CD4-positive, alpha-beta T cell (primary cell): ENCODE data around the gene ADCY2. TPM values are rescaled to one million over a fixed set of nuclear protein-coding genes. Genes with fewer than 3 reads are reported as not detected.

Experiments
- ATAC-seq: fragments of 200-7000 bp; cut with Tn5 transposase; one replicate; pipeline ENCODE4 v1.10.0; 2022; ENCODE audit warnings: mild to moderate bottlenecking; ENCODE audit not compliant: poor library complexity
- CTCF ChIA-PET: fragments of 350-600 bp; sonication (Branson Sonifier 250); formaldehyde crosslinking; loops from one replicate; lab custom pipeline; 2021; ENCODE audit warnings: antibody characterized with exemption, inconsistent platforms; lab: Charles Lee
- POLR2A ChIA-PET: fragments of 350-600 bp; sonication (Branson Sonifier 250); formaldehyde crosslinking; loops from one replicate; lab custom pipeline; 2021; ENCODE audit warnings: antibody characterized with exemption, inconsistent platforms; lab: Charles Lee
- DNase-seq, 14 experiments: peaks; one replicate each; pipeline ENCODE4 v3.0.0-alpha.2; 2013 to 2020; ENCODE audit warnings: mixed read lengths in 2 of 14
- H3K27ac ChIP-seq, 2 donors: one replicate each; pipeline versions ENCODE4 v1.5.1 to v1.7.0; 2013; ENCODE audit warnings: low read length in 2 of 2, low read depth in 1 of 2, mild to moderate bottlenecking in 1 of 2
- H3K27me3 ChIP-seq, 2 experiments: 1 replicate in 1 of 2; 2 replicates in 1 of 2; pipeline versions ENCODE4 v1.6.1 to v1.7.0; 2013; ENCODE audit warnings: low read length in 2 of 2, control low read depth in 1 of 2, mild to moderate bottlenecking in 1 of 2, moderate library complexity in 1 of 2; ENCODE audit not compliant: insufficient read depth in 2 of 2, control insufficient read depth in 1 of 2
- H3K36me3 ChIP-seq: one replicate; pipeline ENCODE4 v1.6.1; 2013; ENCODE audit warnings: low read length, control low read depth; ENCODE audit not compliant: insufficient read depth
- H3K4me1 ChIP-seq: one replicate; pipeline ENCODE4 v1.6.1; 2013; ENCODE audit warnings: low read length, control low read depth; ENCODE audit not compliant: insufficient read depth
- H3K4me3 ChIP-seq: one replicate; pipeline ENCODE4 v1.5.1; 2013; ENCODE audit warnings: mild to moderate bottlenecking, low read length, moderate library complexity
- H3K9me3 ChIP-seq, 2 experiments: 1 replicate in 1 of 2; 2 replicates in 1 of 2; pipeline versions ENCODE4 v1.6.1 to v1.7.0; 2013; ENCODE audit warnings: low read length in 2 of 2, mild to moderate bottlenecking in 2 of 2, control low read depth in 1 of 2, moderate library complexity in 1 of 2; ENCODE audit not compliant: control insufficient read depth in 1 of 2, insufficient read depth in 1 of 2
- H3K27ac Mint-ChIP-seq: one replicate; pipeline ENCODE4 v1.8.0; 2020; ENCODE audit warnings: mixed read lengths
- H3K27me3 Mint-ChIP-seq: one replicate; pipeline ENCODE4 v1.8.0; 2021; ENCODE audit warnings: mixed read lengths
- H3K36me3 Mint-ChIP-seq: one replicate; pipeline ENCODE4 v1.8.0; 2021; ENCODE audit warnings: low read depth, mixed read lengths
- H3K4me1 Mint-ChIP-seq: one replicate; pipeline ENCODE4 v1.8.0; 2021; ENCODE audit warnings: low read depth, mixed read lengths
- H3K4me3 Mint-ChIP-seq: one replicate; pipeline ENCODE4 v1.8.0; 2020; ENCODE audit warnings: mild to moderate bottlenecking, mixed read lengths
- H3K9me3 Mint-ChIP-seq: one replicate; pipeline ENCODE4 v1.8.0; 2020; ENCODE audit warnings: mixed read lengths
- intact Hi-C, 2 experiments: fragments of 100-400 bp; cut with DNase I in 1 of 2; cut with micrococcal nuclease in 1 of 2; formaldehyde crosslinking; loops; one replicate each; pipeline versions ENCODE4 v1.15.1 to v1.9.0; 2023 to 2025; cut with DNase I, micrococcal nuclease
- total RNA-seq, 174 experiments: library from RNA in 2 of 174; stranded (reverse) in 2 of 174; gene quantifications; one replicate each; pipeline ENCODE4 v1.2.3 and lab custom pipeline; 2021 to 2026
- TF ChIP-seq, protein P1 (sequence below): fragments of 200-600 bp; IDR thresholded peaks from one replicate; pipeline ENCODE4 v1.8.0; 2022; ENCODE audit warnings: antibody characterized with exemption, mild to moderate bottlenecking

ADCY2 gene
- total RNA-seq, 2 experiments from 2014 or later, result not detected

DNA sequence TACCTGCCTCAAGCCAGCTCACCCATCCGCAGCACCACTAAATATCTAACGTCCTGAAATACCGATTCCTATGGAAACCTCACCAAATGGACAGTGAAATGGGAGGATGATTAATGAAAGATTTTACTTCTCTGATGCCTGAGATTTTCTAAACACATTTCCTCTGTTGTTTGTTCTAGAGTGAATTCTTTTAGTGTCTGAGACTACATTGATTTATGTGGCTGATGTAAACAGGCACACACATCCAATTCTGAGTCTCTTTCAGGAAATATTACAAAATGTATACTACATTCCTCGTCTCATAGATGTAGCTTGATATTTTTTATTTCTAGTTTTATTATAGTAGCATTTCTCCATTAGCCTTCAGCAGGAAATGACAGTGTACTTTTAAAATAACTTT lies 20.5 kb upstream of the ADCY2 start:
- H3K9me3 ChIP-seq, result peaks cover 0 to 10% of the 10 kb centered on the region in 2 experiments
- POLR2A ChIA-PET, result no interaction called here
- Mint-ChIP-seq H3K36me3 (no peaks in the 10 kb centered on the region), H3K9me3 (peaks cover 3% of the 10 kb centered on the region), H3K27me3 (no peaks in the 10 kb centered on the region), H3K4me1 (no peaks in the 10 kb centered on the region), H3K4me3 (no peak overlapping the region), H3K27ac (no peak overlapping the region)
- CTCF ChIA-PET, result no interaction called here
- no peak overlapping the region for H3K4me3 ChIP-seq
- H3K36me3 ChIP-seq, result no peaks in the 10 kb centered on the region
- DNase-seq (no peak), ATAC-seq (no peak)
- intact Hi-C loops, result no loop called here
- no peaks in the 10 kb centered on the region for H3K4me1 ChIP-seq
- H3K27me3 ChIP-seq, result no peaks in the 10 kb centered on the region
- H3K27ac ChIP-seq, result no peak overlapping the region
- TF ChIP-seq, protein P1, sequence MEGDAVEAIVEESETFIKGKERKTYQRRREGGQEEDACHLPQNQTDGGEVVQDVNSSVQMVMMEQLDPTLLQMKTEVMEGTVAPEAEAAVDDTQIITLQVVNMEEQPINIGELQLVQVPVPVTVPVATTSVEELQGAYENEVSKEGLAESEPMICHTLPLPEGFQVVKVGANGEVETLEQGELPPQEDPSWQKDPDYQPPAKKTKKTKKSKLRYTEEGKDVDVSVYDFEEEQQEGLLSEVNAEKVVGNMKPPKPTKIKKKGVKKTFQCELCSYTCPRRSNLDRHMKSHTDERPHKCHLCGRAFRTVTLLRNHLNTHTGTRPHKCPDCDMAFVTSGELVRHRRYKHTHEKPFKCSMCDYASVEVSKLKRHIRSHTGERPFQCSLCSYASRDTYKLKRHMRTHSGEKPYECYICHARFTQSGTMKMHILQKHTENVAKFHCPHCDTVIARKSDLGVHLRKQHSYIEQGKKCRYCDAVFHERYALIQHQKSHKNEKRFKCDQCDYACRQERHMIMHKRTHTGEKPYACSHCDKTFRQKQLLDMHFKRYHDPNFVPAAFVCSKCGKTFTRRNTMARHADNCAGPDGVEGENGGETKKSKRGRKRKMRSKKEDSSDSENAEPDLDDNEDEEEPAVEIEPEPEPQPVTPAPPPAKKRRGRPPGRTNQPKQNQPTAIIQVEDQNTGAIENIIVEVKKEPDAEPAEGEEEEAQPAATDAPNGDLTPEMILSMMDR, result no peak

DNA sequence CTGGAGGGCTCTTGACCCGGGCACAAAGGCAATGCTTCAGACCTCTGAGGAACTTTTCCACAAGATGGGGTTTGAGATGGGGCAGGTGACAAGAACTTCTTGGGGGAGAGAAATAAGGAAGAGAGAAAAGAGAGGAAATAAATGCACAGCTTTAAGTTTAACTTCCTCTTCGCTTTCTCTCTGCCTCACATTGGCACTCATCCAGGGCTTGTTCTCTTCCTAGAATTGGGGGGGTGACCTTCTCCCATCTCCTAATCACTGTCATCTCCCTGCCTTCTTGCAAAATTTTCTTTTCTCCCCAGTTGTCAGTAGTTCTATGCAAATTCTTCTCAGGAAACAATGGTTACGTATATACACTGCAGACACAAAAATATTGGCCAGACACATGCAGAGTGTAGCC lies 19.1 kb upstream of the ADCY2 start:
- POLR2A ChIA-PET, result no interaction called here
- H3K9me3 Mint-ChIP-seq, result no peaks in the 10 kb centered on the region
- H3K36me3 Mint-ChIP-seq, result no peaks in the 10 kb centered on the region
- Histone ChIP-seq H3K27me3 (no peaks in the 10 kb centered on the region), H3K9me3 (peaks cover 0 to 5% of the 10 kb centered on the region in 2 experiments), H3K4me1 (no peaks in the 10 kb centered on the region), H3K4me3 (no peak overlapping the region), H3K27ac (no peak overlapping the region), H3K36me3 (no peaks in the 10 kb centered on the region)
- peaks cover 4% of the 10 kb centered on the region for H3K27me3 Mint-ChIP-seq
- H3K4me3 Mint-ChIP-seq, result no peak overlapping the region
- H3K4me1 Mint-ChIP-seq, result no peaks in the 10 kb centered on the region
- ATAC-seq (no peak), DNase-seq (no peak)
- CTCF ChIA-PET, result no interaction called here
- intact Hi-C loops, result no loop called here
- no peak overlapping the region for H3K27ac Mint-ChIP-seq
- TF ChIP-seq, protein P1, result no peak

DNA sequence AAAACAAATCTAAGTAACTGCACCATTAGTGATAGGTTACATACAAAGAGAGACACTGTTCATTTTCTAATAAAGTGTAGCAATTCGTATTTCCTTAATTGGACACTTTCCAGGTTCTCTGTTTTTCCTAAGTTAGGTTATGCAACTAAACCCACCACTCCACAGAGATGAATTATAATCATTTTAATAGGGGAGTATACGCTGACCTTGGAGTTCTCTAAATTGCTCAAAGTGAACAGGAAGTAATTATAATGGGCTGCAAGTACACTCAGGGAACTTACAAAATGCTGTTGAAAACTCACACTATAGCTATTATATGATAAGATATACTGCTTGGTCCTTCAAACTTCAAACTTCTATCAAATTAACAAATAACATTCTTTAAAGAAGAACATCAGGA lies 18.2 kb upstream of the ADCY2 start:
- Mint-ChIP-seq H3K4me1 (no peaks in the 10 kb centered on the region), H3K4me3 (no peak overlapping the region), H3K36me3 (no peaks in the 10 kb centered on the region), H3K9me3 (no peaks in the 10 kb centered on the region), H3K27me3 (peaks cover 4% of the 10 kb centered on the region), H3K27ac (no peak overlapping the region)
- TF ChIP-seq, protein P1, result no peak
- ATAC-seq (no peak), DNase-seq (no peak)
- Histone ChIP-seq H3K4me1 (no peaks in the 10 kb centered on the region), H3K9me3 (no peaks in the 10 kb centered on the region), H3K36me3 (no peaks in the 10 kb centered on the region), H3K27me3 (no peaks in the 10 kb centered on the region), H3K27ac (no peak overlapping the region), H3K4me3 (no peak overlapping the region)
- POLR2A ChIA-PET, result no interaction called here
- CTCF ChIA-PET, result no interaction called here
- intact Hi-C loops, result no loop called here
